ENCODE results near the gene RPE65.

DNA sequence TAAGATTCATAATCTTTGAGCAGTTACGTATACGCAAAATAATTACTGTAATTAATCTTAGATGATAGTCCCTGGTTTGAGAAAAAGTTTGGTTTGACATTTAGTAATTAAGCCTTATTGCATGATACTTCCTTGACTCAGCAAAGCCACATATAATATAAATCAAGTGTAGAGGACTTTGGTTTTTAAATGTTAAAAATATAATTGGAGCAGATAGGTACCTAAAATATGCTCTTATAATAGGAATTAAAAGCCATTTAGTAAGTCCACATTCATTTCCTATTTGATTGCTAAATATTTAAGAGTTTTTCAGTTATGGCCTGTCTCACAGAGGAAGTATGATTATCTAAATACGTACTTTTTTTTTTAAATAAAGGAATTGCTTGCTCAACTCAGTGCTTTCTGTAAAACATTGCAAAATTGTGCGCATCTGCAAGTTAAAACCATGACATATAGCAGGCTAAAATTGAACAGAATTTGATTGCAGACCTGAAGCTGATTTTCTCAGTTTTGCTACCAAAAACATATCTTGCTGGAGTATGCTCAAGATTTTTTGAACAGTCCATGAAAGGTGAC lies 20.4 kb downstream of the RPE65 start:
- TF ChIP-seq, protein P1, sequence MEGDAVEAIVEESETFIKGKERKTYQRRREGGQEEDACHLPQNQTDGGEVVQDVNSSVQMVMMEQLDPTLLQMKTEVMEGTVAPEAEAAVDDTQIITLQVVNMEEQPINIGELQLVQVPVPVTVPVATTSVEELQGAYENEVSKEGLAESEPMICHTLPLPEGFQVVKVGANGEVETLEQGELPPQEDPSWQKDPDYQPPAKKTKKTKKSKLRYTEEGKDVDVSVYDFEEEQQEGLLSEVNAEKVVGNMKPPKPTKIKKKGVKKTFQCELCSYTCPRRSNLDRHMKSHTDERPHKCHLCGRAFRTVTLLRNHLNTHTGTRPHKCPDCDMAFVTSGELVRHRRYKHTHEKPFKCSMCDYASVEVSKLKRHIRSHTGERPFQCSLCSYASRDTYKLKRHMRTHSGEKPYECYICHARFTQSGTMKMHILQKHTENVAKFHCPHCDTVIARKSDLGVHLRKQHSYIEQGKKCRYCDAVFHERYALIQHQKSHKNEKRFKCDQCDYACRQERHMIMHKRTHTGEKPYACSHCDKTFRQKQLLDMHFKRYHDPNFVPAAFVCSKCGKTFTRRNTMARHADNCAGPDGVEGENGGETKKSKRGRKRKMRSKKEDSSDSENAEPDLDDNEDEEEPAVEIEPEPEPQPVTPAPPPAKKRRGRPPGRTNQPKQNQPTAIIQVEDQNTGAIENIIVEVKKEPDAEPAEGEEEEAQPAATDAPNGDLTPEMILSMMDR (IDR thresholded peaks at IDR 0.05), result no peak
- TF ChIP-seq ZFX (IDR thresholded peaks at IDR 0.05; ENCODE audit: borderline replicate concordance), result no peak
